SU-DHL-6 (cell line): Measurements from ENCODE around the gene LCMT2.
"Not testable (repeated sequence)": the region's sequence is repeated elsewhere in the genome, so short reads cannot be mapped to it uniquely, and the experiment has no call there.

Source experiments
- H2AFZ ChIP-seq: fragments of 200-600 bp; sonication (generic); 2 replicates; pipeline ENCODE4 v1.6.1; 2014; ENCODE audit warnings: low read depth, mild to moderate bottlenecking, moderate library complexity, mixed read lengths, antibody characterized with exemption, low read length; ENCODE audit not compliant: severe bottlenecking
- H3F3A ChIP-seq: fragments of 200-600 bp; shearing (Covaris generic); 2 replicates; pipeline ENCODE4 v1.6.0; 2016; ENCODE audit warnings: antibody characterized with exemption, mild to moderate bottlenecking; ENCODE audit not compliant: insufficient read depth
- H3K27ac ChIP-seq: fragments of 200-600 bp; sonication (generic); 2 replicates; pipeline ENCODE4 v1.5.1; 2016; ENCODE audit warnings: low read depth, mild to moderate bottlenecking, low read length, moderate library complexity, mixed read lengths
- H3K27me3 ChIP-seq: fragments of 200-600 bp; sonication (generic), shearing (Covaris generic); 2 replicates; pipeline ENCODE4 v1.6.0; 2014; ENCODE audit warnings: mild to moderate bottlenecking, low read length
- H3K36me3 ChIP-seq: fragments of 200-600 bp; sonication (generic); 2 replicates; pipeline ENCODE4 v1.6.1; 2014; ENCODE audit warnings: mild to moderate bottlenecking, low read length, mixed read lengths
- H3K4me2 ChIP-seq: fragments of 300-600, 200-600 bp; shearing (Covaris generic), sonication (generic); 2 replicates; pipeline ENCODE4 v1.6.0; 2014; ENCODE audit warnings: low read length, low read depth, mild to moderate bottlenecking; ENCODE audit not compliant: poor library complexity, severe bottlenecking
- H3K4me3 ChIP-seq: fragments of 200-600 bp; sonication (generic); 2 replicates; pipeline ENCODE4 v1.5.1; 2014; ENCODE audit warnings: antibody characterized with exemption, low read length, mild to moderate bottlenecking, mixed read lengths; ENCODE audit not compliant: insufficient read depth, poor library complexity, severe bottlenecking
- H3K79me2 ChIP-seq: fragments of 200-600 bp; sonication (generic); 2 replicates; pipeline ENCODE4 v1.6.1; 2014; ENCODE audit warnings: mild to moderate bottlenecking, low read length, moderate library complexity; ENCODE audit not compliant: insufficient read depth
- H3K9ac ChIP-seq: fragments of 200-600 bp; sonication (generic); 2 replicates; pipeline ENCODE4 v1.7.0; 2014; ENCODE audit warnings: mild to moderate bottlenecking, low read length
- H3K9me2 ChIP-seq: fragments of 200-600 bp; sonication (generic); replicated peaks from 2 replicates; pipeline ENCODE4 v1.6.1; 2014; ENCODE audit warnings: low read length; ENCODE audit not compliant: insufficient read depth
- H3K9me3 ChIP-seq: fragments of 200-600 bp; sonication (generic); 2 replicates; pipeline ENCODE4 v1.6.1; 2014; ENCODE audit warnings: low read length, mixed read lengths; ENCODE audit not compliant: insufficient read depth
- H4K20me1 ChIP-seq: fragments of 200-600 bp; sonication (generic); 2 replicates; pipeline ENCODE4 v1.6.1; 2014; ENCODE audit warnings: low read depth, mild to moderate bottlenecking, antibody characterized with exemption, low read length, moderate library complexity, mixed read lengths
- EZH2phosphoT487 ChIP-seq: fragments of 200-600 bp; sonication (generic), shearing (Covaris generic); conservative IDR thresholded peaks from 2 replicates; pipeline ENCODE4 v1.6.1; 2018; ENCODE audit warnings: mild to moderate bottlenecking, antibody characterized with exemption, low read length, moderate library complexity, mixed read lengths
- TF ChIP-seq, protein P1 (sequence below): fragments of 200-600 bp; sonication (generic); IDR thresholded peaks from one replicate; pipeline ENCODE4 v1.5.1; 2017; ENCODE audit warnings: antibody characterized with exemption, mild to moderate bottlenecking, low read length, moderate library complexity; ENCODE audit not compliant: insufficient read depth, poor library complexity, severe bottlenecking

Gene LCMT2

DNA sequence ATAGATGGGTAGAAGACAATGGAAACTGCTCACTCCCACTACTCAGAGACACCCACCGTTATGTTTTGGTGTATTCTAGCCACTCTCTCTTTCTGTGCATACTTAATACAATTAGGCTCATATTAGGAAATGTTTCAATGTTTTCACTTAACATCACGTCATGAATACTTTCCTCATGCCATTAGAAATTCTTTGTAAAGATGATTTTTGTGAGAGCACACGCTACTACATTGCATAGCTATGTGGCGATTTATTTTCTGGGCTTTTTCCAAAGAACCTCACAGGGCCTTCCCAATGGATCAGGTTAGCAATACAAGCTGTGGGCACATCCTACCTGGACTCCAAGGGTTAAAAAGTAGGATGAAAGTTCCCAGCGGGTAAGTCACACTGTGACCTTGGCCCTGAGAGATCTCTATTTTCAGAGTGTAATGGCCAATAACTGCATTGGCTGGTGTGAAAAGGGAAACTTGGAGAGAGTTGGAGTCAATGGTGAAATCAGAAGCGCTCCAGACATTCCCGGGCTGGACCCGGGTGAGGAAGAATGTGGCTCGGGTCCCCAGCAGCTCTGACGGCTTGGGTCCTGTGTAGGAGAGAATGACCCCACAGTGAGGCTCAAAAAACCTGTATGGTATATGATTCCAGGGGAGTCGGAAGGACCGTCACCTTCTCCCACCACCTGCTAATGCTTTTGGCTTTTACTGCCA is 37.8 kb downstream of the LCMT2 start:
- no peak overlapping the region for H2AFZ ChIP-seq
- no peaks in the 10 kb centered on the region for H3K36me3 ChIP-seq
- TF ChIP-seq EZH2phosphoT487: no peak
- TF ChIP-seq, protein P1, sequence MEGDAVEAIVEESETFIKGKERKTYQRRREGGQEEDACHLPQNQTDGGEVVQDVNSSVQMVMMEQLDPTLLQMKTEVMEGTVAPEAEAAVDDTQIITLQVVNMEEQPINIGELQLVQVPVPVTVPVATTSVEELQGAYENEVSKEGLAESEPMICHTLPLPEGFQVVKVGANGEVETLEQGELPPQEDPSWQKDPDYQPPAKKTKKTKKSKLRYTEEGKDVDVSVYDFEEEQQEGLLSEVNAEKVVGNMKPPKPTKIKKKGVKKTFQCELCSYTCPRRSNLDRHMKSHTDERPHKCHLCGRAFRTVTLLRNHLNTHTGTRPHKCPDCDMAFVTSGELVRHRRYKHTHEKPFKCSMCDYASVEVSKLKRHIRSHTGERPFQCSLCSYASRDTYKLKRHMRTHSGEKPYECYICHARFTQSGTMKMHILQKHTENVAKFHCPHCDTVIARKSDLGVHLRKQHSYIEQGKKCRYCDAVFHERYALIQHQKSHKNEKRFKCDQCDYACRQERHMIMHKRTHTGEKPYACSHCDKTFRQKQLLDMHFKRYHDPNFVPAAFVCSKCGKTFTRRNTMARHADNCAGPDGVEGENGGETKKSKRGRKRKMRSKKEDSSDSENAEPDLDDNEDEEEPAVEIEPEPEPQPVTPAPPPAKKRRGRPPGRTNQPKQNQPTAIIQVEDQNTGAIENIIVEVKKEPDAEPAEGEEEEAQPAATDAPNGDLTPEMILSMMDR: no peak
- H3K79me2 ChIP-seq: no peaks in the 10 kb centered on the region
- H3K9me3 ChIP-seq: no peaks in the 10 kb centered on the region
- no peak overlapping the region for H3K4me2 ChIP-seq
- no peaks in the 10 kb centered on the region for H4K20me1 ChIP-seq
- no peak overlapping the region for H3K27ac ChIP-seq
- H3F3A ChIP-seq: no peaks in the 10 kb centered on the region
- no peak overlapping the region for H3K4me3 ChIP-seq
- no peaks in the 10 kb centered on the region for H3K9me2 ChIP-seq
- no peaks in the 10 kb centered on the region for H3K27me3 ChIP-seq
- no peak overlapping the region for H3K9ac ChIP-seq

DNA sequence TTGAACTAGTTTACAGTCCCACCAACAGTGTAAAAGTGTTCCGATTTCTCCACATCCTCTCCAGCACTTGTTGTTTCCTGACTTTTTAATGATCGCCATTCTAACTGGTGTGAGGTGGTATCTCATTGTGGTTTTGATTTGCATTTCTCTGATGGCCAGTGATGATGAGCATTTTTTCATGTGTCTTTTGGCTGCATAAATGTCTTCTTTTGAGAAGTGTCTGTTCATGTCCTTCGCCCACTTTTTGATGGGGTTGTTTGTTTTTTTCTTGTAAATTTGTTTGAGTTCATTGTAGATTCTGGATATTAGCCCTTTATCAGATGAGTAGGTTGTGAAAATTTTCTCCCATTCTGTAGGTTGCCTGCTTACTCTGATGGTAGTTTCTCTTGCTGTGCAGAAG is 40.7 kb downstream of the LCMT2 start:
- H3K9ac ChIP-seq, H3K4me3 ChIP-seq, H3K27ac ChIP-seq, H3K9me3 ChIP-seq, H3K4me2 ChIP-seq, H3K9me2 ChIP-seq, H4K20me1 ChIP-seq, H3K79me2 ChIP-seq, H2AFZ ChIP-seq, H3K27me3 ChIP-seq, H3K36me3 ChIP-seq, H3F3A ChIP-seq: not testable (repeated sequence)

DNA sequence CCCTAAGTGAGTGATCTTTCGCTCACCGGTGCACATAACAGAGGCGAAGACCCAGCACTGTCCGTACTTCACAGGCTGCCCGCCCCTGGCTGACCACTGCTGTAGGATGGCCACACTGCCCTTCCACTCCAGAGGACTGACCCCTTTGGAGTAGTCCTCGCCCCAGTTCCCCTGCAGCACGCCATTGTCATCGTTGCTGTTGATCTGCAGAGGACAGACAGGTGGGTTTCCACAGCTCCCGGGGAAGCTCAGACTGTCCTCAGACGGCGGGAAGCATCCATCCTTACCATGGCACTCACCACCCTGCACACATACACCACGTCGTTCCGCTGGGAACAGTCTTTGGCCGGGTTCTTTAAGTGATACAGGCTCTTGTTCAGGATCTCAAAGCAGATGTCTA is 43.1 kb downstream of the LCMT2 start:
- Histone ChIP-seq H3F3A (no peaks in the 10 kb centered on the region), H3K27ac (no peak overlapping the region), H4K20me1 (no peaks in the 10 kb centered on the region), H3K9me3 (no peaks in the 10 kb centered on the region), H3K9me2 (no peaks in the 10 kb centered on the region), H3K9ac (no peak overlapping the region), H2AFZ (no peak overlapping the region), H3K4me3 (no peak overlapping the region), H3K79me2 (no peaks in the 10 kb centered on the region), H3K4me2 (no peak overlapping the region), H3K27me3 (no peaks in the 10 kb centered on the region), H3K36me3 (no peaks in the 10 kb centered on the region)
- TF ChIP-seq, protein P1: no peak
- no peak for TF ChIP-seq EZH2phosphoT487

DNA sequence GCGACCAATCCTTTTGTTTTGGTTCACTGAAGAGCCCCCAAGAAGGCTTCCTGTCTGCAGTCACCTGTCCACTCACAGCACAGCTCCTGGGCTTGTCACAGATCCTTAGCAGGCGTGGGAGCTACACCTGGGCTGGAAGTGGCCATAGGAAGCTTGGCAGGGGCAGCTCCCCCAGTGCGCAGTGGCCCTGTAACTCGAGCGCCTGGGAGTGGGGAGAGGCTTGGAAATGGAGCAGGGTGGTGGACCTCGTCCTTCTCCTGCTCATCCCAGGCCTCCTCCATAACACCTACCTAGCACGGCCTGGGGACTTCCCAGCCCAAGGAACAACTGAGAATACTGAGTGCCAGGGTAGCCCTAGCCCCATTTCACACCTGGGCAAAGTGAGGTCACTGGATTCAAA is 44.3 kb downstream of the LCMT2 start:
- no peak overlapping the region for H3K27ac ChIP-seq
- no peak overlapping the region for H3K9ac ChIP-seq
- no peak overlapping the region for H2AFZ ChIP-seq
- H3F3A ChIP-seq: no peaks in the 10 kb centered on the region
- H4K20me1 ChIP-seq: no peaks in the 10 kb centered on the region
- H3K79me2 ChIP-seq: no peaks in the 10 kb centered on the region
- H3K36me3 ChIP-seq: no peaks in the 10 kb centered on the region
- H3K4me3 ChIP-seq: no peak overlapping the region
- TF ChIP-seq, protein P1: no peak
- TF ChIP-seq EZH2phosphoT487: no peak
- H3K9me3 ChIP-seq: no peaks in the 10 kb centered on the region
- H3K4me2 ChIP-seq: no peak overlapping the region
- H3K9me2 ChIP-seq: no peaks in the 10 kb centered on the region
- H3K27me3 ChIP-seq: no peaks in the 10 kb centered on the region
